TTC549 (cell line): ENCODE data around the gene AAK1.
"Not testable (repeated sequence)": the region's sequence is repeated elsewhere in the genome, so short reads cannot be mapped to it uniquely, and the experiment has no call there.

ENCODE experiments used
- FAIRE-seq: peaks from 2 replicates; lab custom pipeline; 2012; peaks lifted over from hg19 to GRCh38; lab: Jason Lieb, UNC

The AAK1 gene

DNA sequence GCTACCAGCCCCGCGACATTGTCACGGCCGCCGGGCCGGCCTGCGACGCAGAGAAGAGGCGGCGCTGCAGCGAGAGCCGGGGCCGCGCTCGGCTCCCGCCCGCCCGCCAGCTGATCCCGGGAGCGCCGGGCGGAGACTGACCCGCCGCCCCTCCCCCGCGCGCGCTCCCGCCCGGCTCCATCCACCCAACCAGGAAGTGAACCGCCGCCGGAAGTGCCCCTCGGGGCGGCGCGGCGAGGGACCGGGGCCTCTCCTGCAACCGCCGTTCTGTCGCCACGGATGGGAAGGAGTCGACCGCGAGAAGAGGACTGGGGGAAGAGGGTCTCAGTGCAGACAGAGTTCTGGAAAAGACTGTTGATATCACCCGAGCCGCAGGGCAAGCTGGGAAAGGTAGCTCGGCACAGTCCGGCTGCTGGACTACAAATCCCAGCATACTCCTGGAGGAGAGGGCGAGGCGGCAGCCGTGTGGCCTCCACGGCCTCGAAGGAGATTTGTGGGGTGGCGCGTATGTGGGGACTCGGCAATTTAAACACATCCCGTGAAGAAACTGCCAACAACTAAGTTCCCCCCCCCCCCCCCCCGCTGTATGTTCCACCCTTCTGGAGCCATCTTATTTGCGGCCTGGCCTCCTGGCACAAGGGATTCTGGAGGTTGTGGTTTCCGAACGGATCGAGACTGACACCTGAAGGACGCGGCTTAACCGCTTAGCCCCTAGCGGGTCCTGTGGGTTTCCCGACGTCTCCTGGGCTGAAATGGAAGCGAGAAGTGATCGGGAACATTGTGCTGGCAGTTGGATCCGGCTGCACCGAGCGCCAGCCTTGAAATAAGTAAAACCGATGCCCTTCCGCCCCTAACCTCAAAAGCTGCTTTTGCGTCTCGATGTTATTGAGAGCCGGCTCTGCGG is at the start of gene AAK1:
Gene AAK1, minus strand, starts transcription at position 138 of the 904 bp plus-strand sequence. CDS start 699 bp downstream, outside the sequence.
- FAIRE-seq: no peak

DNA sequence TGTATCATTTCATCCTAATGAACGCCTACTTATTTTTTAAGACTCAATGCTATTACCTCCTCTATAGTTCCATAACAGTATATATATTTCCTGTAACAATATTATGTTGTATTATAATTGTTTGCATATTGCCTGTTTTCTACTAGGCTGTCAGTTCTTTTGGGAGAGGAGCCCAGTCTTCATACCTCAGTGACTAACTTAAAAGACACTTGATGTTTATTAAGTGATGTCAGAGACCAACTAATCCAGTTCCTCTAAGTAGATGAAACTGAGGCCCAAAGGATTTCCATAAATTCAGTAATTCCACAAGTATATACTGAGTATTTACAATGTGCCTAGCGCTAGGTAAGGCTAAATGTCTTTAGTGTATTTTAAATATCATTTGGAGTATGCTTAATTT is 48.9 kb upstream of the AAK1 start:
- FAIRE-seq: no peak

DNA sequence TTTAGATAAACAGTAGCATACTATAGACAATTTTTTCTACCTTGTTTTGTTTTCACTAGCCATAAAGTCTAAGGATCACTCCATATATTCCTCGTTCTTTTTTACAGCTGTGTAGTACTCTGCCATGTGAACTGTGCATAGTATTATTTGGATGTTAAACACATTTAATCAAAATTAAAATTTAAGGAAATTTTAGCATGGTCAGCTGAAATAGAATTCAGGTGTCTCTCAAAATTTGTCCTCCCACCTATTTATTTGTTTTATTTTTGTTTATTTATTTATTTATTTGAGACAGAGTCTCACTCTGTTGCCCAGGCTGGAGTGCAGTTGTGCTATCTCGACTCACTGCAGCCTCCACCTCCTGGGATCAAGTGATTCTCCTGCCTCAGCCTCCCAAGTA is 46.4 kb upstream of the AAK1 start:
- FAIRE-seq: no peak

DNA sequence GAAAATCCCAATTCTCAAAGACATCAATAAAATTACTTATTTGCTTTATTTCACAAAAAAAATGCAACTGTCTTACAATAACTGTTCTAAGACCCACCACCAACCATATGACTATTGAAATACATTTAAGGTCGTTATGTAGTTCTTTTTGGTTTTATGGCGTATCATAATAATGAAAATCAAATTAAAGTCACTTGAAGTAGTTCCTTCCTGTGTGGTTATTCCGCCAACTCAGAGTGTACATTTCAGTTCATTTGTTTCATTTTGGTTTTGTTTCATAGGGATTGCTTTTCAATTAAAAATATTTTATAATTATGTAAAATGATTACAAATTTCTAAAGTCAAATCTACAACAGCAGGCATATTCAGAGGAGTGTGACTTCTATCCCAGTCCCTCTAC is 45.9 kb upstream of the AAK1 start:
- FAIRE-seq: no peak

DNA sequence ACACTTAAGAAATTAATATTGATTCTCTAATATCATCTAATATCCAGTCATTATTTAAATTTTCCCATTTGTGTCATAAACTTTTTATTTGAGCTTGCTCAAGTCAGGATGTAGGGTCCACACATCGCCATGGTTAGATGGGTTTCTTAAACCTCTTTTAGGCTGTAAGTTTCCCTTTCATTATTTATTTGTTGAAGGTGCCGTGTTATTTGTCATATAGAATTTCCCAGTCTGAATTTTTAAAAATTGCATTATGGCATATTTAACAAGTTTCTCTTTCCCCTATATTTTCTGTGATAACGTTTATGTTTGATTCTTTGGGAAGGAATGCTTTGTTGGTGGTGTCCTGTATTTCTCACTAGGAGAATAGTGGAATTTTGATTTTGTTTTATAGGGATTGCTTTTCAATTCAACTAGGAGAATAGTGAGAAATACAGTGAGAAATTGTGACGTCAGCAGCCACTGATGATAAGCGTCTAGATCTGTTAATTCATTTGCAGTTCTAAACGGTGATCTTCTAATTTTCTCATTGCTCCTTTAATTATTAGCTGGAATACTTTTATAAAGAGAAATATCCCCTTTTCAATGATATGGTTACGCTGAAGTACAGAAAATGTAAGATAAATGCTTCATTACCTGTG is 44.6 kb upstream of the AAK1 start:
- FAIRE-seq: no peak

DNA sequence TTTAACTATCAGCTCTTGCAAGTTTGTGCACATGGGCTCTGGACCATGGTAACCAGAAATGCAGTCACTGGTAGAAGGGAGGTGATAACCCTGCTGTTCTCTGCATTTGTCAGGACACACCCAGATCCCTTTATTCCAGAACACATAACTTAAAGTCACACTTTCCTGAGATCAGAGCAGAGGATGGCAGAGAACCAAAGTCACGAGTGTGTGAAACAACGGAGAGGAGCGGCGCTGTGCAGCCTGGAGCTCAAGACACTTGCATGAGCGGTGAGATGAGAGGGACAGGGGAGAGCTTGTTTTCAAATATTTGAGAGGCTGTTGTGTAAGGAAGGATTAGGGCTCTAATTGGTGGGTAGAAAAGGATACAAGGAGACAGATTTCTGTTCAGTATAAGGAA is 43.3 kb upstream of the AAK1 start:
- FAIRE-seq: no peak

DNA sequence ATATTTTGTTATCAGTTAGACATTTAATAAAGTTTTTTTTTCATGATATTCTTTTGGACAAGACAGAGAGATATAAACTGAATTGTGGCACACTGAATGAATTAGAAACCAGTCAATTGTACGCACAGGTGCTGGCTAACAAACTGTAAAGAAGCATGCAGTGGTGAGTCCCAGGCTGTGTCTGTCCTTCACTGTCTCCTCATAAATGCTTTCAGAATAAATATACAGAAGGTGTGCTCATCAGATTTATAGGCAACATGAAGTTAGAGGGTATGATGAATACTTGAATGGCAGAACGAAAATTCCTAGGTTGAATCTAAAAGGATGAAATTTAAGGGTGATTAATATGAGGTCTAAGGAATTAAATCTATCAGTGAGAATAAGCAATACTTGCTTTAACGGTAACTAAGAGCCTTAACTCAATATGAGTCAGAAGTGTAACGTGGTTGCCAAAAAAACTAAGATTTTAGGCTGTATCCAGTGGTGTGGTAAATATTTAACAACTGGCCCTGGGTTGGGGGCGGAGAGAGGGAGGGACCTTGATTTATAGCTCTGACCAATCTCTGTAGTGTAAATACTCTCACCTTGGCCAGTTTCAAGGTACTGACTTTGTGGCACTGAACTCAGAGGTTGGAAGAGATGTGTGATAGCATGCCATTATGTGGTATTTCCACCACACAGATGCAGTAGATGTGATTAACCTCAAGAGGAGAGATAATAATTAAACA is 41.9 kb upstream of the AAK1 start:
- FAIRE-seq: no peak

DNA sequence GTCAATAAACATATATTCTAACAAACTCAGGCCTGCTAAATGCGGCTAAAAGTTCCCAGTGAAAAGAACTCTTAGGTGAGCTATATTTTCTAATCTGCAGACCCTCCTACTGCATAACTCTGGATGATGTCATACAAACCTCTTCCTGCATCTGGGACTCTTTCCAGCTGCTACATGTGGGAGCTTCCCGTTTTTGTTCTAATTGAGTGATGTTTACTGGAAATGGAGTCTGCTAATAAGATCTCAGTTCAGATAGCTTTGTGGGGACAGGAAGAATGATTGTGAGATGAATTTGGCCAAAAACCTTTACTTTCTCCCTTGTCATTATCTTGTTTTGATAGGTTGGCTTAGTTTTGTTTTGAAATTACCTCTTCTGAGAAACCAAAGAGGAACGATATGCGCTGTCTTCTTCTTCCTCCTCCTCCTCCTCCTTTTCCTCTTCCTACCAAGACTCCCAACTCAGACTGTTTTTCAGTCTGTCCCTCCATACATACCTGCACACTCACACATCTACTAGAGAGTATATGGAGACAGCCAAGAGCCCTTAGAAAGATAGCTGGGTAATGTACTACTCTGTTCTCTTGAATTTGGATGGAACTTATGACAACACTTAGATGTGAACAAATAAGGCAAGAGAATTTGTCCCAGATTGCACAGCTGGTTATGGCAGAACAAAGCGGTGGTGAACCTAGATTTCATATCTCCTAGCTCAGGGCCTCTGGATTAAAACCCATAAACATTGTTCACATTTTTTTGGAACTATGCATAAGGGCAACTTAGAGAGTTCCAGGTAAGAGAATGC is 39.8 kb upstream of the AAK1 start:
- FAIRE-seq: no peak

DNA sequence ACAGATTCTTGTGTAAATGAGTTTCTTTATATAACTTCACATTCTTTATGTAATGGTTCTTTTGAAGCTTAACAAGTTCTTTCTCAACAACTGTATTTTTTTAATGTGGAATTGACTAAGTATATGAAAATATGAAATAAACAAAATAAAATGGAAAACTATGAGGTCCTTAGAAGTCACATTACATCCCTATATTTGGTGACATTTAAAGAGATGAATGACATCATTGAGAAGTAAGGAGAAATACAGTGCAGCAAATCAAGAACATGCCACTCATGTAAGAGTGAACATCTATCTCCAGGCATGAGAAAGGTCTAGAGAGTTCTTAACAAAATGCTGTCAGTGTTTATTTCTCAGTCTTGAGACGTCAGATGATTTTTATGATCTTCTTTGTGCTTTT is 39.0 kb upstream of the AAK1 start:
- FAIRE-seq: no peak

DNA sequence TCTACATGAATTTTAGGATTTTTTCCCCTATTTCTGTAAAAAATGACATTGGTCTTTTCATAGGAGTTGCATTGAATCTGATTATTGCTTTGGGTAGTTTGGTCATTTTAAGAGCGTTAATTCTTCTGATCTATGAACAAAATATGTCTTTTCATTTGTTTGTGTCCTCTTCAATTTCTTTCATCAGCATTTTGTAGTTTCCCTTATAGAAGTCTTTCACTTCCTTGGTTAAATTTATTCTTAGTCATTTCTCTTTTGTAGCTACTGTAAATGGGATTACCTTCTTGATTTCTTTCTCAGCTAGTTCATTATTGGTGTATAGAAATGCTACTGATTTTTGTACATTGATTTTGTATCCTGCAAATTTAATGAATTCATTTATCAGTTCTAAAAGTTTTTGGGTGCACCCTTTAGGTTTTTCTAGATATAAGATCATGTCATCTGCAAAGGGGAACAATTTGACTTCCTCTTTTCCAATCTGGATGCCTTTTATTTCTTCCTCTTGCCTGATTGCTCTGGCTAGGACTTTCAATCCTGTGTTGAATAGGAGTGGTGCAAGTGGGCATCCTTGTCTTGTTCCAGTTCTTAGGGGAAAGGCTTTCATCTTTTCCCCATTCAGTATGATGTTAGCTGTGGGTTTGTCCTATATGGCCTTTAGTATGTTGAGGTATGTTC is 36.6 kb upstream of the AAK1 start:
- no peak for FAIRE-seq

DNA sequence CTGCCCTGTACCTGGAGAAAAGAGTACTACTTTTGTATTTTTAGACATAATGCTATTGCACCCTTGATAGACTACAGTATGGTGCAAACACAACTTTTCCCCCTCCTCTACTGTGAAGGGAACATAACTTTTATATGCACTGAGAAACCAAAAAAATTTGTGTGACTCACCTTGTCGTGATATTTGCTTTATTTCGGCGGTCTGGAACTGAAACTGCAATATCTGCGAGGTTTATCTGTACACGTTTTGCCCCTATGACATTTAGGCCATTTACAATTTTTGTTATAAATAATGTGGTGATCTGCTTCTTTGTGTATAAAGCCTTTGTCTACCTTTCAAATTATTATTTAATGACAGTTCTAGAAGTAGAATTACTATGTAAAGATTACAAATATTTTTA is 34.4 kb upstream of the AAK1 start:
- FAIRE-seq: no peak

DNA sequence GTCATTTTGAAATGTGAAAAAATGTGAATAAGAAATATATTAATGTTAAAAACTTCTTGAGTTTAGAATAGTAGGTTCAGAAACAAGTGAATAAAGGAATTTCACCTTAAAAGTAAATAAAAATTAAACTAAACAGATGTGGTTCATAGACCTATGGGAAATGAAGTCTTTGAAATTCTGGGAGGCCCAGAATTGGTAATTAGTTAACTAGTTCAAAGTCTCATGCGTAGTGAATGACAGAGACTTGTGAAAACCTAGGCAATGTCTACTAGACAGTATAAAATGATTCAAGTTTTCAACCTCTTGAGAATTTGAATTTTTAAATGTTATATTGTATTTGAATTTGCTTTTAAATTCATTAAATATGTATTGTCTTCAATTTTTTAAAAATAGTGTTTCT is 32.6 kb upstream of the AAK1 start:
- FAIRE-seq: peak; percentile 58

DNA sequence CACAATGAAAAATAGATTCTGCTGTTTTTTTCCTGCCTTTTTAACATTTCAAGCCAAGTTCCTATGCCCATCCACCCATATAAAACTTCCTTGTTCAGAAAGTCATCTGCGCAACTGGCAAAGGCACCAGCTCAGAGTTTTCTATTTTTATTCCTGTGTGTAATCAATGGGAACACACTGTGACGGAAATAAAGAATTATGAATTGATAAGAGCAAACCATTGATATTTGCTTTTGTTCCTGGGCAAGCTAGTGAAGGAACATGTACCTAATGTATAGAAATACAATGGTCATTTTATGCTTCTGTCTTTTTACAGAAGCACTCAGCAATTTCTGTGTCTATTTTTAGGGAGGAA is 30.8 kb upstream of the AAK1 start:
- no peak for FAIRE-seq

DNA sequence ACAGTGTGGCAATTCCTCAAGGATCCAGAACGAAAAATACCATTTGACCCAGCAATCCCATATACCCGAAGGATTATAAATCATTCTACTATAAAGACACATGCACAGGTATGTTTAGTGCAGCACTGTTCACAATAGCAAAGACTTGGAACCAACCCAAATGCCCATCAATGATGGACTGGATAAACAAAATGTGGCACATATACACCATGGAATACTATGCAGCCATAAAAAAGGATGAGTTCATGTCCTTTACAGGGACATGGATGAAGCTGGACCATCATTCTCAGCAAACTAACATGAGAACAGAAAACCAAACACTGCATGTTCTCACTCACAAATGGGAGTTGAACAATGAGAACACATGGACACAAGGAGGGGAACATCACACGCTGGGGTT is 29.6 kb upstream of the AAK1 start:
- FAIRE-seq: not testable (repeated sequence)

DNA sequence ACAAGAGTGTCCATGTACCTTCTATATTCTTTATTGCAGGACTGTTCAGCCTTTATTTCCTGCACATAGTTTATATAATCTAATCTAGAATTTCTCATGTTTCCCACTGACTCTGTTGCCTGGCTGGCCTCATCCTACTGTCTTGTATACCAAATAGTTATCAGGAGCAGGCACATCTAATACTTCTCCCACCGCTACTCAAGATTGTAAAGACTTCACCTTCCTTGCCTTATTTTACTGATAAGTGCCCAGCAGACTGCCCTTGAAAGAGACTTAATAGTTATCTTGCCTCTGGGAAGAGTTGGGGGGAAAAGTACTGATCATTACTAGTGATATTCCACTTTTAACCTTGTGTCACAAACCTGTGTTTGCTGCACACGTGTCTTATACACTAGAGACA is 26.1 kb upstream of the AAK1 start:
- no peak for FAIRE-seq

DNA sequence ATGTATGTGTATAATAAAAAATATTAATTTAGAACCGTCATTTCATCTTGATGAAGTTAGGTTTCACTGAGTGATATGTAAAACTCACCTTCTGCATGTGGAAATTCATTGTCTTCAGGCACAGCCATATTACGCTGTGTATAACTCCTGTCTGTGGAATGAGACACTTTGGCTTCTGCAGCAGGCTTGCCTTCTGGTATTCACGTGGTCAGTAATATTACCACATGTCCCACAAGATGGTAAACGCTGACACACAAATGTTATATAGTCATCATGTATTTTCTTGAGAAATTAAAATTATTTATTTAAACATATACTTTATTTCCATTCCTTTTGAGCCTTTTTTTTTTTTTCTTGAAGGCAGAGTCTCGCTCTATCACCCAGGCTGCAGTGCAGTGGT is 25.1 kb upstream of the AAK1 start:
- FAIRE-seq: no peak

DNA sequence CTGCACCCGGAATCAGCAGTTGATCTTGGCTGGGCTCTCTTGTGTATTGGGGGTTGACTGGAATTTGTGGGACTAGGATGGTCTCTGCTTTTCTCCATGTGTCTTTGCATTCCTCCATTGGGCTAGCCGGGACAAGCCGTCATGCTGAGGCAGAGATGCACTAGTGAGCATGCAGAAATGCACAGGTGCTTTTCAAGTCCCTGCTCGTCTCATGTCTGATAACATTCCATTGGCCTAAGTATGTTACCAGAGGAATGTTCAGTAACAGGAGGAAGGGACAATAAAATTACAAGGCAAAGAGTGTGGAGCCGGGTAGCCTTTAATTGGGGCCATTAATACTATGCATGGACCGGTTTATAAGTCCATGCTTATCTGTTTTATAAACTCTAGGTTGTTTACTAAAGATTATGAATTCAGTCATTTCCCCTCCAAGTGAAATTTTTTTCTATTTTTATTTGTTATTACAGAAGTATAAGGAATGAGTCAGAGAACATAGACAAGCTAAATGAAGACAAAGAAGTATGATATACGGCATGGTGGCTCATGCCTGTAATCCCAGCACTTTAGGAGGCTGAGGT is 24.4 kb upstream of the AAK1 start:
- no peak for FAIRE-seq

DNA sequence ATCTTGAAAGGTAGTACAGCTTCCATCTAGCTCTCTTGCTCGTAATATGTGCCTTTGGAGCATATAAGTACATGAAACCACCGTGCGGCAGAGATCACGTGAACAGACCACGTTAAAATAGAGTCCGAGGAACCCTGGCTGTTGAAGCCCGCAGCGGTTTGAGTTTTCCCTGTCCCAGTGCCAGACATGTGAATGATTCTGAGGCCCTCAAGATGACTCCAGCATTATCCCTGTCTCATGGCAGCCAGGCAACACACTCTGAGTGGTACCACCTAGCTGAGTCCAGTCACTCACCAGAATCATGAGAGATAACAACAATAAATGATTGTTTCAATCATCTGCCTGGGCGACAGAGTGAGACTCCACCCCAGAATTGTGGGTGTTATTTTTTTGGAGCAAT is 21.6 kb upstream of the AAK1 start:
- FAIRE-seq: no peak

DNA sequence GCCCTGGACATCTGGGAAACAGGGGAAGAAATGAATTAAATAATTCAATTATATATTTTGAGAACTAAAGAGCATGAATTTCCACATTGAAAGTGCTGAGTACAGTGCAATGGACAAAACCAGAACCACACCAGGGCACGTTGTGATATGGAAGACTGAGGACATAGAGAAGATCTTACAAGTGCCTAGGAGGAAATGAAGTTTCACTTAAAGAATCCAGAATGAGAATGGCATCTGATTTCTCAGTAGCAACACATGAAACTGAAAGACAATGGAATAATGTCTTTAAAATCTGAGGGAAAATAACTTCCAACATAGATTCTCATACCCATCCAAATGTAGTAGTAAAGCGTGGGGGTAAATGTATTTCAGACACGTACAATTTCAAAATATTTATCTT is 20.3 kb upstream of the AAK1 start:
- no peak for FAIRE-seq

DNA sequence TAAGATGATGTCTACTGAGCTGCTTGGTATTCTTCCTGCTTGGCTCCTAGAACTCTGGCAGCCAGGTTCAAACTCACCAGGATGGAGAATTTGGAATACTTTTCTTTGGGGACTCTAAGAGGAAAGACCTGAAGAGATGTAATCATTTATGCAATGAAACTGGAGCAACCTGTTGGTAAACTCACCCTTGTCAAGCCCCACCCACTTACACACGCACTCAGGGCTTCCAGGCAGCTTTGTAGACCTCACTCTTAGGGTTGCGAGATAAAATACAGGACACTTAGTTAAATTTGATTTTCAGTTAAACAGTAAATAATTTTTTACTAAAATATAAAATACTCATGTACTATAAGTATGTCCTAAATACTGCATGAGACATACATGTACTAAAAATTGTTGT is 19.0 kb upstream of the AAK1 start:
- FAIRE-seq: not testable (repeated sequence)

DNA sequence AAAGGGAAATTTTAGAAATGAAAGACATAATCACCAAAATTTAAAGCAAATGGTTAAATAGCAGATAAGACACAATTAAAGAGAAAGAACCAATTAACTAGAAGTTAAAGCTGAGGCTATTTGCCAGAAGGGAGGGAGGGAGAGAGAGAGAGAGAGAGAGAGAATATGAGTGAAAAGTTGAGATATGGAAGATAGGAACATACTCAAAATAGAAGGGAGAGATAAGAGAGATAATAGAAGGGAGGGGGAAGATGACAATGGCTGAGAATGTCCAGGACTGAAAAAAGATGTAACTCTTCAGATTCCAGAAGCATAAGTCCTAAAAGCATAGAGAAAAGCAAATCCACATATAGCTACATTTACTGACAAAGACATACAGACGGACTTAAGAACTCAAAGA is 17.1 kb upstream of the AAK1 start:
- FAIRE-seq: no peak
